H1 (cell line): Measurements from ENCODE around the gene DOK1. TPM values are rescaled to one million over a fixed set of nuclear protein-coding genes. Genes with fewer than 3 reads are reported as not detected.

Experiments used
- CTCF ChIA-PET: fragments of 300-600 bp; sonication (Branson Sonifier 250); formaldehyde crosslinking; loops from one replicate; lab custom pipeline; 2021; ENCODE audit not compliant: partially characterized antibody; lab: Charles Lee
- POLR2A ChIA-PET: fragments of 300-600 bp; sonication (Branson Sonifier 250); formaldehyde crosslinking; loops from one replicate; lab custom pipeline; 2021; ENCODE audit warnings: inconsistent platforms; ENCODE audit not compliant: partially characterized antibody; lab: Charles Lee
- DNase-seq, 2 experiments: peaks; one replicate each; pipeline versions ENCODE4 v3.0.0 to v3.0.0-alpha.2; 2010 to 2022; ENCODE audit warnings: low spot score in 2 of 2, low read depth in 1 of 2, mixed read lengths in 1 of 2
- FAIRE-seq: peaks from 2 replicates; lab custom pipeline; 2011; peaks lifted over from hg19 to GRCh38; lab: Jason Lieb, UNC
- H2AFZ ChIP-seq: 2 replicates; pipeline ENCODE4 v1.8.1; 2012; ENCODE audit warnings: low read length, inconsistent platforms
- H2AK5ac ChIP-seq: 2 replicates; pipeline ENCODE4 v1.6.1; 2013; ENCODE audit warnings: low read depth, low read length
- H2BK120ac ChIP-seq: replicated peaks from 2 replicates; pipeline ENCODE3; 2013; ENCODE audit warnings: low read depth, low read length, inconsistent platforms
- H2BK12ac ChIP-seq: 2 replicates; pipeline ENCODE4 v1.6.1; 2013; ENCODE audit warnings: low read depth, low read length
- H2BK15ac ChIP-seq: 2 replicates; pipeline ENCODE4 v1.6.1; 2013; ENCODE audit warnings: low read length
- H2BK20ac ChIP-seq: 2 replicates; pipeline ENCODE4 v1.6.1; 2013; ENCODE audit warnings: low read length
- H2BK5ac ChIP-seq: 2 replicates; pipeline ENCODE4 v1.6.1; 2013; ENCODE audit warnings: low read depth, low read length
- H3K14ac ChIP-seq: 2 replicates; pipeline ENCODE4 v1.6.1; 2013; ENCODE audit warnings: inconsistent platforms; ENCODE audit not compliant: insufficient read length
- H3K18ac ChIP-seq: 2 replicates; pipeline ENCODE4 v1.6.1; 2013; ENCODE audit warnings: low read length; ENCODE audit errors: extremely low read depth
- H3K23ac ChIP-seq: 2 replicates; pipeline ENCODE4 v1.6.1; 2013; ENCODE audit warnings: inconsistent platforms; ENCODE audit not compliant: insufficient read length
- H3K23me2 ChIP-seq: 2 replicates; pipeline ENCODE4 v1.6.1; 2013; ENCODE audit warnings: low read depth, low read length
- H3K27ac ChIP-seq: 2 replicates; pipeline ENCODE4 v1.6.1; 2011; ENCODE audit warnings: low read depth, low read length, inconsistent platforms
- H3K27me3 ChIP-seq, 4 experiments: replicated peaks in 1 of 4; 1 replicate in 1 of 4; 2 replicates in 3 of 4; pipeline versions ENCODE4 v1.6.1 to v1.8.1; 2011 to 2013; ENCODE audit warnings: low read length in 3 of 4, mild to moderate bottlenecking in 3 of 4, inconsistent platforms in 2 of 4, mixed read lengths in 2 of 4, moderate library complexity in 1 of 4; ENCODE audit not compliant: control insufficient read depth in 3 of 4, insufficient read depth in 3 of 4; ENCODE audit errors: extremely low read depth in 1 of 4
- H3K36me3 ChIP-seq, 4 experiments: 2 replicates each; pipeline versions ENCODE4 v1.6.1 to v1.8.1; 2011 to 2013; ENCODE audit warnings: mild to moderate bottlenecking in 4 of 4, low read length in 3 of 4, moderate library complexity in 2 of 4, control low read depth in 1 of 4, inconsistent platforms in 1 of 4; ENCODE audit not compliant: insufficient read depth in 4 of 4, control insufficient read depth in 2 of 4
- H3K4ac ChIP-seq: replicated peaks from 2 replicates; pipeline ENCODE3; 2013; ENCODE audit warnings: low read length, low read depth, mixed read lengths, inconsistent platforms; ENCODE audit not compliant: insufficient read length
- H3K4me1 ChIP-seq, 4 experiments: replicated peaks in 1 of 4; 1 replicate in 1 of 4; 2 replicates in 3 of 4; pipeline versions ENCODE4 v1.6.1 to v1.8.1; 2011 to 2013; ENCODE audit warnings: low read length in 3 of 4, inconsistent platforms in 2 of 4, mixed read lengths in 1 of 4; ENCODE audit not compliant: insufficient read depth in 4 of 4, control insufficient read depth in 3 of 4
- H3K4me2 ChIP-seq, 2 experiments: 2 replicates each; pipeline versions ENCODE4 v1.6.1 to v1.8.1; 2011 to 2013; ENCODE audit warnings: low read depth in 2 of 2, low read length in 2 of 2, control low read depth in 1 of 2, inconsistent platforms in 1 of 2, mild to moderate bottlenecking in 1 of 2; ENCODE audit not compliant: insufficient read depth in 1 of 2
- H3K4me3 ChIP-seq, 4 experiments: fragments of 200-600, 300-600 bp in 1 of 4; sonication (generic), shearing (Covaris generic), sonication (Bioruptor Twin) in 1 of 4; 2 replicates each; pipeline versions ENCODE4 v1.5.1 to v1.8.1; 2011 to 2016; ENCODE audit warnings: low read length in 4 of 4, low read depth in 3 of 4, control low read depth in 2 of 4, inconsistent platforms in 2 of 4, mild to moderate bottlenecking in 2 of 4, mixed read lengths in 1 of 4, moderate library complexity in 1 of 4; ENCODE audit not compliant: insufficient read depth in 2 of 4; ENCODE audit errors: extremely low read depth in 1 of 4
- H3K56ac ChIP-seq: replicated peaks from 2 replicates; pipeline ENCODE3; 2013; ENCODE audit warnings: low read depth, mild to moderate bottlenecking, mixed read lengths, low read length, inconsistent platforms; ENCODE audit not compliant: insufficient read length
- H3K79me1 ChIP-seq: 2 replicates; pipeline ENCODE4 v1.6.1; 2013; ENCODE audit warnings: low read depth, low read length, control low read depth
- H3K79me2 ChIP-seq, 2 experiments: 2 replicates each; pipeline versions ENCODE4 v1.6.1 to v1.8.1; 2012 to 2013; ENCODE audit warnings: low read length in 2 of 2, mild to moderate bottlenecking in 2 of 2, inconsistent platforms in 1 of 2; ENCODE audit not compliant: insufficient read depth in 2 of 2, control insufficient read depth in 1 of 2
- H3K9ac ChIP-seq, 4 experiments: replicated peaks in 1 of 4; 1 replicate in 1 of 4; 2 replicates in 3 of 4; pipeline versions ENCODE4 v1.6.1 to v1.8.1; 2011 to 2013; ENCODE audit warnings: low read depth in 3 of 4, low read length in 3 of 4, control low read depth in 2 of 4, mild to moderate bottlenecking in 2 of 4, moderate library complexity in 2 of 4, inconsistent platforms in 1 of 4; ENCODE audit errors: extremely low read depth in 1 of 4
- H3K9me3 ChIP-seq, 2 experiments: 2 replicates each; pipeline versions ENCODE4 v1.6.1 to v1.8.1; 2012 to 2013; ENCODE audit warnings: mild to moderate bottlenecking in 2 of 2, moderate library complexity in 2 of 2, control low read depth in 1 of 2, inconsistent platforms in 1 of 2, low read depth in 1 of 2, low read length in 1 of 2, mixed read lengths in 1 of 2; ENCODE audit not compliant: insufficient read depth in 2 of 2
- H4K20me1 ChIP-seq, 2 experiments: replicated peaks in 1 of 2; 2 replicates each; pipeline versions ENCODE3 to v1.8.1; 2011 to 2013; ENCODE audit warnings: inconsistent platforms in 2 of 2, low read length in 2 of 2, mild to moderate bottlenecking in 1 of 2; ENCODE audit not compliant: insufficient read depth in 2 of 2, control insufficient read depth in 1 of 2
- H4K5ac ChIP-seq: 2 replicates; pipeline ENCODE4 v1.6.1; 2013; ENCODE audit warnings: low read length, low read depth, mixed read lengths, inconsistent platforms; ENCODE audit not compliant: insufficient read length
- H4K8ac ChIP-seq: 2 replicates; pipeline ENCODE4 v1.8.0; 2013; ENCODE audit warnings: mild to moderate bottlenecking, moderate library complexity, low read length, inconsistent platforms; ENCODE audit not compliant: insufficient read depth; ENCODE audit errors: extremely low read depth
- H4K91ac ChIP-seq: replicated peaks from 2 replicates; pipeline ENCODE3; 2013; ENCODE audit warnings: low read length, mixed read lengths, inconsistent platforms; ENCODE audit not compliant: insufficient read length
- HDAC6 ChIP-seq: IDR thresholded peaks from one replicate; pipeline ENCODE4 v1.7.1; 2012; ENCODE audit warnings: low read depth, mild to moderate bottlenecking, inconsistent platforms, low read length, moderate library complexity
- WGBS, 2 experiments: shearing (Covaris generic) in 1 of 2; methylation state at CpG; one replicate each; pipeline versions ENCODE4 v1.1.6 to v1.1.7; 2013 to 2015; ENCODE audit warnings: low lambda C conversion rate in 2 of 2, mixed read lengths in 2 of 2, inconsistent platforms in 1 of 2, low coverage in 1 of 2, missing lambda C conversion rate in 1 of 2; ENCODE audit not compliant: insufficient replicate concordance in 2 of 2, insufficient coverage in 1 of 2, insufficient read length in 1 of 2; ENCODE audit errors: extremely low coverage in 1 of 2, missing lambda C conversion rate in 1 of 2; 5-methylcytosine and 5-hydroxymethylcytosine counted together
- polyA plus RNA-seq, 7 experiments: library from polyadenylated mRNA; depleted of rRNA in 3 of 7; stranded (reverse) in 5 of 7; unstranded in 2 of 7; fragments of >200 nt in 5 of 7; fragments of 200-250 nt in 2 of 7; gene quantifications; 1 replicate in 5 of 7; 2 replicates in 1 of 7; 4 replicates in 1 of 7; pipeline versions ENCODE4 v1.2.1 to v1.2.3, GENCODE V29; 2011 to 2013; ENCODE audit warnings: missing spikeins in 2 of 7, mixed read lengths in 2 of 7
- total RNA-seq: library from RNA; stranded (reverse); fragmentation: NEBNext Ultra II Directional; extraction: Animal tissue kit (Norgen Biotek cat#: 25700); gene quantifications from 2 replicates; pipeline ENCODE4 v1.2.1, GENCODE V29; 2021

The DOK1 gene
- total and polyA plus RNA-seq, 2 of the 8 experiments (the other 6 are each of a cell fraction or from before 2014, with no cell fraction given), result 11.0 to 14.3 TPM

- Histone ChIP-seq H2BK12ac (no peak overlapping the region), H2BK20ac (no peak overlapping the region), H3K18ac (no peak overlapping the region), H3K23me2 (peaks cover 2% of the 10 kb centered on the region; the same call in 1 of the 2 replicates), H3K79me1 (peaks cover 8% of the 10 kb centered on the region), H3K4me1 (peaks cover 0 to 7% (median under 1%) of the 10 kb centered on the region in 4 experiments; a peak in 2 of 7 replicates), H4K5ac (no peak overlapping the region), H3K4me3 (no peak overlapping the region), H3K23ac (no peak overlapping the region), H3K14ac (no peak overlapping the region), H3K4ac (no peak overlapping the region), H3K36me3 (peaks cover 5 to 18% (median 13%) of the 10 kb centered on the region in 4 experiments; a peak in 6 of 8 replicates), H3K9me3 (no peaks in the 10 kb centered on the region), H3K9ac (no peak overlapping the region), H2BK15ac (no peak overlapping the region), H4K91ac (no peak overlapping the region), H3K56ac (no peak overlapping the region), H4K8ac (no peak overlapping the region), H2AFZ (no peak overlapping the region), H3K27me3 (peaks cover 2 to 24% (median 15%) of the 10 kb centered on the region in 4 experiments), H2BK5ac (no peak overlapping the region), H3K79me2 (peaks cover 0 to 15% of the 10 kb centered on the region in 2 experiments; a peak in 2 of 4 replicates), H2AK5ac (no peak overlapping the region), H4K20me1 (peaks cover 0 to 3% of the 10 kb centered on the region in 2 experiments), H3K27ac (no peak overlapping the region), H2BK120ac (no peak overlapping the region), H3K4me2 (no peak overlapping the region)
- FAIRE-seq (no peak), DNase-seq (no peak)
- WGBS, 2 experiments, result 85% methylated on average over 9 of the region's 9 CpGs; no CpG with 5 or more reads in 1 of the 2 experiments
- ChIA-PET CTCF (interaction anchor here (0.7 kb wide), 1 partner anchor 26 kb away, joined by 3 read pairs; no protein-coding TSS in a partner anchor), POLR2A (interaction anchor here (0.9 kb wide), 1 partner anchor 24 kb away, joined by 3 read pairs; no protein-coding TSS in a partner anchor)
- no peak for TF ChIP-seq HDAC6
Observed at GRCh38 chr2:74524005-74524404, 30.5 kb upstream of the DOK1 start.
